Fibroblast of lung (primary cell): ENCODE results near the gene CCK. TPM values are rescaled to one million over a fixed set of nuclear protein-coding genes. Genes with fewer than 3 reads are reported as not detected.

Experiments
- DNase-seq, 2 donors: peaks; one replicate each; pipeline versions ENCODE4 v3.0.0 to v3.0.0-alpha.2; 2010; ENCODE audit warnings: low read depth in 2 of 2
- H2AFZ ChIP-seq: 2 replicates; pipeline ENCODE4 v1.5.1; 2012; ENCODE audit warnings: low read length, control low read depth, inconsistent platforms
- H3K27ac ChIP-seq: 2 replicates; pipeline ENCODE4 v1.5.1; 2011; ENCODE audit warnings: low read length, control low read depth; ENCODE audit not compliant: insufficient read depth
- H3K27me3 ChIP-seq: 2 replicates; pipeline ENCODE4 v1.5.1; 2011; ENCODE audit warnings: mild to moderate bottlenecking, low read length; ENCODE audit not compliant: control insufficient read depth, insufficient read depth
- H3K36me3 ChIP-seq: 2 replicates; pipeline ENCODE4 v1.5.1; 2011; ENCODE audit warnings: low read length; ENCODE audit not compliant: control insufficient read depth, insufficient read depth
- H3K4me1 ChIP-seq: 2 replicates; pipeline ENCODE4 v1.5.1; 2011; ENCODE audit warnings: low read length; ENCODE audit not compliant: control insufficient read depth, insufficient read depth; ENCODE audit errors: extremely low read depth
- H3K4me2 ChIP-seq: 2 replicates; pipeline ENCODE4 v1.5.1; 2011; ENCODE audit warnings: low read length, control low read depth; ENCODE audit not compliant: insufficient read depth; ENCODE audit errors: extremely low read depth
- H3K4me3 ChIP-seq, 4 experiments: fragments of 200-600 bp in 1 of 4; sonication (generic) in 1 of 4; replicated peaks in 1 of 4; 2 replicates each; pipeline ENCODE4 v1.5.1; 2011 to 2016; ENCODE audit warnings: low read length in 4 of 4, low read depth in 3 of 4, mild to moderate bottlenecking in 3 of 4, control low read depth in 2 of 4, inconsistent platforms in 1 of 4, mixed read lengths in 1 of 4; ENCODE audit not compliant: insufficient read depth in 1 of 4; ENCODE audit errors: control extremely low read depth in 1 of 4
- H3K79me2 ChIP-seq: 2 replicates; pipeline ENCODE4 v1.5.1; 2012; ENCODE audit warnings: mild to moderate bottlenecking, low read length, inconsistent platforms; ENCODE audit not compliant: control insufficient read depth, insufficient read depth
- H3K9ac ChIP-seq: 2 replicates; pipeline ENCODE4 v1.5.1; 2011; ENCODE audit warnings: mild to moderate bottlenecking, low read length, control low read depth; ENCODE audit not compliant: insufficient read depth
- H3K9me3 ChIP-seq: 2 replicates; pipeline ENCODE4 v1.5.1; 2012; ENCODE audit warnings: low read depth, low read length; ENCODE audit not compliant: control insufficient read depth, insufficient read depth
- H4K20me1 ChIP-seq: 2 replicates; pipeline ENCODE4 v1.5.1; 2011; ENCODE audit warnings: low read length; ENCODE audit not compliant: control insufficient read depth, insufficient read depth; ENCODE audit errors: extremely low read depth
- CTCF ChIP-seq, 2 donors: IDR thresholded peaks in 1 of 2; conservative IDR thresholded peaks in 1 of 2; 1 replicate in 1 of 2; 2 replicates in 1 of 2; pipeline ENCODE4 v1.5.1; 2011 to 2012; ENCODE audit warnings: low read length in 2 of 2, control low read depth in 1 of 2, inconsistent platforms in 1 of 2, low read depth in 1 of 2, mild to moderate bottlenecking in 1 of 2
- EZH2 ChIP-seq: IDR thresholded peaks from 2 replicates; pipeline ENCODE4 v1.5.1; 2012; ENCODE audit warnings: low read length, control low read depth, mild to moderate bottlenecking; ENCODE audit errors: missing control alignments
- polyA plus RNA-seq, 2 donors: library from polyadenylated mRNA; depleted of rRNA in 1 of 2; stranded (reverse) in 1 of 2; unstranded in 1 of 2; fragments of >200 nt; gene quantifications; 2 replicates each; pipeline ENCODE4 v1.2.1, GENCODE V29; 2011 to 2012; ENCODE audit warnings: missing spikeins in 1 of 2
- total RNA-seq: library from RNA; depleted of rRNA; stranded (reverse); fragments of >200 nt; gene quantifications from 2 replicates; pipeline ENCODE4 v1.2.1, GENCODE V29; 2014

Gene CCK
- total and polyA plus RNA-seq, 2 donors (not counting 1 experiment from before 2014, with no cell fraction given): 0.33 TPM

GRCh38 chr3:42269647-42270046, 3.7 kb upstream of the CCK start:
- no peak overlapping the region for H3K27ac ChIP-seq
- H3K4me3 ChIP-seq: no peak overlapping the region
- H4K20me1 ChIP-seq: no peaks in the 10 kb centered on the region
- H3K4me2 ChIP-seq: no peak overlapping the region
- no peaks in the 10 kb centered on the region for H3K9me3 ChIP-seq
- no peak overlapping the region for H2AFZ ChIP-seq
- H3K79me2 ChIP-seq: no peaks in the 10 kb centered on the region
- H3K4me1 ChIP-seq: no peaks in the 10 kb centered on the region
- no peaks in the 10 kb centered on the region for H3K36me3 ChIP-seq
- DNase-seq: no peak
- no peak overlapping the region for H3K9ac ChIP-seq
- TF ChIP-seq EZH2: no peak
- no peak for TF ChIP-seq CTCF (conservative IDR thresholded peaks at IDR 0.05 in 1 of 2, IDR thresholded peaks at IDR 0.05 in 1 of 2; ENCODE audit: low read depth in 1 of 2, low read length in 2 of 2)
- peaks cover 32% of the 10 kb centered on the region for H3K27me3 ChIP-seq

DNA sequence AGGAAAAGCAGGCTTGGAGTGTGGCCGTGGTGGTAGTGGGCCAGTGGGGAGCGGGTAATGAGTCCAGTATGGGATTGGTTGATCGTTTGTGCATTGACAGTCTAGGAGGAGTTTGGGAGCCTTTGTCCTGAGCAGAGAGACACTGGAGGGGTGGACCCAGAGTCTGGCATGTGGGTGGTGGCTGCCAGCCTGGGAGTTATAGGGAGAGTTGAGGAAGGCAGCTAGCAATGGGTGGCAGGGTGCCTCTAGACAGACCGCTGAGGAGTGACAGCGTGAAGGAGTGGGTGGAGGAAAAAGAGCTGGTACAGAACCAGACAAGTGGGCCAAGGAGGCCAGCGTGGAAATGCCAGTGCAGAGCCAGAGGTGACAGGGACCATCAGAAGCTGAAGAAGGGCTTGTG, 1.9 kb upstream of the CCK start:
- Histone ChIP-seq H3K27me3 (peaks cover 46% of the 10 kb centered on the region), H3K79me2 (no peaks in the 10 kb centered on the region), H3K4me1 (peaks cover 2% of the 10 kb centered on the region), H3K4me3 (no peak overlapping the region), H3K36me3 (no peaks in the 10 kb centered on the region), H2AFZ (no peak overlapping the region), H3K4me2 (no peak overlapping the region), H4K20me1 (no peaks in the 10 kb centered on the region), H3K9me3 (no peaks in the 10 kb centered on the region), H3K27ac (no peak overlapping the region), H3K9ac (no peak overlapping the region)
- no peak for DNase-seq
- TF ChIP-seq EZH2 (no peak), CTCF (conservative IDR thresholded peaks at IDR 0.05 in 1 of 2, IDR thresholded peaks at IDR 0.05 in 1 of 2; ENCODE audit: low read depth in 1 of 2, low read length in 2 of 2) (no peak)

GRCh38 chr3:42265059-42265991, 660 bp downstream of the CCK start:
- Histone ChIP-seq H3K27ac (no peak overlapping the region), H2AFZ (no peak overlapping the region), H3K9me3 (no peaks in the 10 kb centered on the region), H4K20me1 (no peaks in the 10 kb centered on the region), H3K4me3 (no peak overlapping the region), H3K4me2 (no peak overlapping the region), H3K9ac (no peak overlapping the region), H3K79me2 (no peaks in the 10 kb centered on the region), H3K4me1 (peaks cover 2% of the 10 kb centered on the region), H3K27me3 (peaks cover 39% of the 10 kb centered on the region), H3K36me3 (no peaks in the 10 kb centered on the region)
- TF ChIP-seq EZH2 (peak; percentile 99), CTCF (conservative IDR thresholded peaks at IDR 0.05 in 1 of 2, IDR thresholded peaks at IDR 0.05 in 1 of 2; ENCODE audit: low read depth in 1 of 2, low read length in 2 of 2) (no peak)
- DNase-seq: no peak
